Hepatocyte (in vitro differentiated cells): ENCODE data around the gene DIPK1B. TPM values are rescaled to one million over a fixed set of nuclear protein-coding genes. Genes with fewer than 3 reads are reported as not detected.

ENCODE experiments used
- DNase-seq: peaks from one replicate; pipeline ENCODE4 v3.0.0-alpha.2; 2016; ENCODE audit warnings: low spot score
- H2AFZ ChIP-seq: fragments of 200-600 bp; sonication (generic); 2 replicates; pipeline ENCODE4 v1.6.0; 2016; ENCODE audit warnings: antibody characterized with exemption, mild to moderate bottlenecking
- H3K27ac ChIP-seq: fragments of 200-600 bp; sonication (generic); 2 replicates; pipeline ENCODE4 v1.5.1; 2016; ENCODE audit warnings: mild to moderate bottlenecking
- H3K27me3 ChIP-seq: fragments of 200-600 bp; sonication (generic); 2 replicates; pipeline ENCODE4 v1.6.1; 2016
- H3K36me3 ChIP-seq: fragments of 200-600 bp; sonication (generic); replicated peaks from 2 replicates; pipeline ENCODE4 v1.5.1; 2016; ENCODE audit warnings: low read depth; ENCODE audit not compliant: insufficient read depth
- H3K4me1 ChIP-seq: fragments of 200-600 bp; sonication (generic); 2 replicates; pipeline ENCODE4 v1.5.1; 2016; ENCODE audit warnings: mild to moderate bottlenecking, moderate library complexity; ENCODE audit not compliant: insufficient read depth
- H3K4me2 ChIP-seq: fragments of 200-600 bp; sonication (generic); 2 replicates; pipeline ENCODE4 v1.6.0; 2016
- H3K4me3 ChIP-seq: fragments of 200-600 bp; sonication (generic); 2 replicates; pipeline ENCODE4 v1.5.1; 2016; ENCODE audit warnings: mild to moderate bottlenecking
- H3K79me2 ChIP-seq: fragments of 200-600 bp; sonication (generic); 2 replicates; pipeline ENCODE4 v1.6.0; 2017; ENCODE audit warnings: mild to moderate bottlenecking
- H3K9me2 ChIP-seq: fragments of 200-600 bp; sonication (generic); replicated peaks from 2 replicates; pipeline ENCODE4 v1.6.0; 2017; ENCODE audit warnings: mild to moderate bottlenecking; ENCODE audit not compliant: insufficient read depth
- H3K9me3 ChIP-seq: fragments of 200-600 bp; sonication (generic); 2 replicates; pipeline ENCODE4 v1.5.1; 2016; ENCODE audit warnings: low read depth, mild to moderate bottlenecking
- H4K20me1 ChIP-seq: fragments of 200-600 bp; sonication (generic); 2 replicates; pipeline ENCODE4 v1.6.0; 2016; ENCODE audit warnings: mild to moderate bottlenecking; ENCODE audit not compliant: insufficient read depth, poor library complexity, severe bottlenecking
- EZH2 ChIP-seq: fragments of 200-600 bp; sonication (generic); IDR thresholded peaks from 2 replicates; pipeline ENCODE4 v1.6.1; 2016; ENCODE audit warnings: antibody characterized with exemption, mild to moderate bottlenecking, borderline replicate concordance
- EZH2phosphoT487 ChIP-seq: fragments of 200-600 bp; sonication (generic); IDR thresholded peaks from one replicate; pipeline ENCODE4 v1.6.1; 2018; ENCODE audit warnings: antibody characterized with exemption, mild to moderate bottlenecking, low read depth, moderate library complexity; ENCODE audit not compliant: unreplicated experiment, severe bottlenecking
- WGBS: methylation state at CpG from one replicate; pipeline ENCODE4 v1.1.6; 2016; ENCODE audit warnings: low lambda C conversion rate; ENCODE audit errors: missing lambda C conversion rate; 5-methylcytosine and 5-hydroxymethylcytosine counted together
- polyA plus RNA-seq: library from polyadenylated mRNA; unstranded; fragments of >200 nt; fragmentation: Nextera tagmentation; extraction: Ambion mirVana; gene quantifications from 2 replicates; pipeline ENCODE4 v1.2.1, GENCODE V29; 2016
- total RNA-seq: library from RNA; depleted of rRNA; stranded (reverse); fragments of >200 nt; gene quantifications from 2 replicates; pipeline ENCODE4 v1.2.3, GENCODE V29; 2014
- TF ChIP-seq, protein P1 (sequence below): fragments of 200-600 bp; sonication (generic); IDR thresholded peaks from 2 replicates; pipeline ENCODE4 v1.5.1; 2016; ENCODE audit warnings: antibody characterized with exemption, mild to moderate bottlenecking; ENCODE audit not compliant: poor library complexity

DIPK1B gene
- total and polyA plus RNA-seq, 2 experiments from 2014 or later: 33.3 to 39.4 TPM

DNA sequence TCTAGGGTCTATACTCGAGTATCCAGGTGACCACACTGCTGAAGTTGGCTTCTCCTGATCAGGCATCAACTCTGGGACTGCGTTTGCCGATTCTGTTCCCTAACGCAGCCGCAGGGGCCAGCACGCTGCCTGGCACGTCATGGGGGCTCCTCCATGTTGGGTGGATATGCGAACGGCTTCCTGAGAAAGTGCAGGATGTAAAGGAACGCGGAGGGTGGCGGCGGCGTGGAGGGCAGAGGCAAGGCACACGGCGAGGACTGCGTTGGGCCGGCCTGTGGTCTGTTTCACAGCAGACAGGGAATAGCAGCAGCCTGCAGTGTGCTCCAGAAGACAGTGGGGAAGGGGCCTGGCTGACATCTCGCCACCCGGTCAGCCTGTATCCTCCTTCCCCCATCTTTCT lies 26.6 kb downstream of the DIPK1B start:
- Histone ChIP-seq H3K4me3 (no peak overlapping the region), H3K36me3 (no peaks in the 10 kb centered on the region), H3K4me1 (peaks cover 7% of the 10 kb centered on the region), H3K9me2 (no peaks in the 10 kb centered on the region), H2AFZ (no peak overlapping the region), H4K20me1 (no peaks in the 10 kb centered on the region), H3K79me2 (no peaks in the 10 kb centered on the region), H3K27ac (no peak overlapping the region), H3K27me3 (no peaks in the 10 kb centered on the region), H3K9me3 (no peaks in the 10 kb centered on the region), H3K4me2 (no peak overlapping the region)
- WGBS: 93% methylated on average over 20 of the region's 20 CpGs
- no peak for TF ChIP-seq EZH2phosphoT487
- TF ChIP-seq EZH2: no peak
- TF ChIP-seq, protein P1, sequence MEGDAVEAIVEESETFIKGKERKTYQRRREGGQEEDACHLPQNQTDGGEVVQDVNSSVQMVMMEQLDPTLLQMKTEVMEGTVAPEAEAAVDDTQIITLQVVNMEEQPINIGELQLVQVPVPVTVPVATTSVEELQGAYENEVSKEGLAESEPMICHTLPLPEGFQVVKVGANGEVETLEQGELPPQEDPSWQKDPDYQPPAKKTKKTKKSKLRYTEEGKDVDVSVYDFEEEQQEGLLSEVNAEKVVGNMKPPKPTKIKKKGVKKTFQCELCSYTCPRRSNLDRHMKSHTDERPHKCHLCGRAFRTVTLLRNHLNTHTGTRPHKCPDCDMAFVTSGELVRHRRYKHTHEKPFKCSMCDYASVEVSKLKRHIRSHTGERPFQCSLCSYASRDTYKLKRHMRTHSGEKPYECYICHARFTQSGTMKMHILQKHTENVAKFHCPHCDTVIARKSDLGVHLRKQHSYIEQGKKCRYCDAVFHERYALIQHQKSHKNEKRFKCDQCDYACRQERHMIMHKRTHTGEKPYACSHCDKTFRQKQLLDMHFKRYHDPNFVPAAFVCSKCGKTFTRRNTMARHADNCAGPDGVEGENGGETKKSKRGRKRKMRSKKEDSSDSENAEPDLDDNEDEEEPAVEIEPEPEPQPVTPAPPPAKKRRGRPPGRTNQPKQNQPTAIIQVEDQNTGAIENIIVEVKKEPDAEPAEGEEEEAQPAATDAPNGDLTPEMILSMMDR: no peak
- no peak for DNase-seq

DNA sequence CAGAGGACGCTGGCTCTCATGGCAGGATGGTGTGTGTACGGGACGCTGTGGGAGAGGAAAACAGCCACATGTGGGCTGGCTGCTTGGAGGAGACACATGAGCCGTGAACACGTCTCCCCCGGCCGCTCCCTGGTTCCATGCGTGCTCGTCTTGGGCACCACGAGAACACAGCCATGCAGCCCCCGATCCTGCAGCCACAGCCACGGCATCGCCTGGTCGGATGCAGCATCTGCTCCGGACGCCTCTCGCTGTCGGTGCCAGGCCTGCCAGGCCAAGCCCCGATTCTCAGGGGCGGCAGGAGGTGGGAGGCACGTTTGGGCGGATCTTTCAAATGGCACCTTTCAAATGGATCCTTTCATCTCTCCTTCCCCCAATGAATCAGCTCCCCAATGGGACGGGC lies 27.1 kb downstream of the DIPK1B start:
- Histone ChIP-seq H3K27me3 (no peaks in the 10 kb centered on the region), H3K4me2 (no peak overlapping the region), H2AFZ (no peak overlapping the region), H4K20me1 (no peaks in the 10 kb centered on the region), H3K9me3 (no peaks in the 10 kb centered on the region), H3K4me1 (peaks cover 7% of the 10 kb centered on the region), H3K36me3 (no peaks in the 10 kb centered on the region), H3K4me3 (no peak overlapping the region), H3K9me2 (no peaks in the 10 kb centered on the region), H3K27ac (no peak overlapping the region), H3K79me2 (no peaks in the 10 kb centered on the region)
- 90% methylated on average over 23 of the region's 23 CpGs for WGBS
- DNase-seq: no peak
- TF ChIP-seq, protein P1: no peak
- TF ChIP-seq EZH2phosphoT487 (no peak), EZH2 (no peak)

GRCh38 chr9:136740069-136740468 lies 27.7 kb downstream of the DIPK1B start:
- H3K79me2 ChIP-seq: no peaks in the 10 kb centered on the region
- no peaks in the 10 kb centered on the region for H3K9me3 ChIP-seq
- no peak overlapping the region for H3K4me3 ChIP-seq
- peaks cover 7% of the 10 kb centered on the region for H3K4me1 ChIP-seq
- DNase-seq: no peak
- no peak overlapping the region for H2AFZ ChIP-seq
- no peak overlapping the region for H3K4me2 ChIP-seq
- 87% methylated on average over 11 of the region's 11 CpGs for WGBS
- no peaks in the 10 kb centered on the region for H3K9me2 ChIP-seq
- H3K27ac ChIP-seq: no peak overlapping the region
- no peaks in the 10 kb centered on the region for H3K36me3 ChIP-seq
- TF ChIP-seq EZH2: no peak
- TF ChIP-seq EZH2phosphoT487: no peak
- TF ChIP-seq, protein P1: no peak
- no peaks in the 10 kb centered on the region for H4K20me1 ChIP-seq
- H3K27me3 ChIP-seq: no peaks in the 10 kb centered on the region

DNA sequence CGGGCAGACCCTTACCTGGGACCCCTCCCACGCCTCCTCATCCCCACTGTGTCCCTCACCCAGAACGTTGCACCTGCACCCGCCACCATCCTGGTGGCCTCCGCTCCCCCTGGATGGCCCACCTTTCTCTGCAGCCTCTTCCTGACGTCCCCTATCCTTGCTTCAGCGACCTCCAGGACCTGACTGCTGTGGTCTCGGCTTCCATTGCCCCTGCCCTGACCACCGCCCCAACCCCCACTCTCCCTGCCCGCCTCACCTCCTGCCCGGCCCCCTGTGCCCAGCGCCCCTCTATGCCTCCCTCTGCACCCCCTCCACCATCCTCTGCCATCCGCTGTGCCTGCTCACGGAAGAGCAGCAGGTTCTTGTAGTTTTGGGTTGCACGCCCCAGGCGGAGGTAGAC lies 28.1 kb downstream of the DIPK1B start:
- H3K4me1 ChIP-seq: peaks cover 7% of the 10 kb centered on the region
- 92% methylated on average over 13 of the region's 16 CpGs for WGBS
- no peaks in the 10 kb centered on the region for H3K9me2 ChIP-seq
- no peaks in the 10 kb centered on the region for H3K79me2 ChIP-seq
- no peak overlapping the region for H3K27ac ChIP-seq
- no peaks in the 10 kb centered on the region for H3K9me3 ChIP-seq
- TF ChIP-seq EZH2: no peak
- TF ChIP-seq, protein P1: no peak
- no peak for TF ChIP-seq EZH2phosphoT487
- no peak overlapping the region for H2AFZ ChIP-seq
- H4K20me1 ChIP-seq: no peaks in the 10 kb centered on the region
- no peak for DNase-seq
- no peaks in the 10 kb centered on the region for H3K27me3 ChIP-seq
- no peak overlapping the region for H3K4me3 ChIP-seq
- H3K4me2 ChIP-seq: no peak overlapping the region
- H3K36me3 ChIP-seq: no peaks in the 10 kb centered on the region
